ENCODE data around the gene CKAP4. TPM values are rescaled to one million over a fixed set of nuclear protein-coding genes. Genes with fewer than 3 reads are reported as not detected.

The CKAP4 gene
- total RNA-seq, 1 experiment from 2014 or later, result 62.4 TPM

GRCh38 chr12:106288101-106288493 is 40.3 kb upstream of the CKAP4 start:
- Histone ChIP-seq H3K23me2 (ENCODE audit: insufficient read length, low read depth, low read length, poor library complexity, severe bottlenecking) (no peaks in the 10 kb centered on the region), H3K14ac (ENCODE audit: insufficient read depth, low read length) (no peak overlapping the region), H4K8ac (replicated peaks; ENCODE audit: insufficient read length, low read depth, low read length) (no peak overlapping the region), H4K20me1 (ENCODE audit: control insufficient read depth, insufficient read depth, insufficient read length) (no peaks in the 10 kb centered on the region), H3K18ac (ENCODE audit: insufficient read length, low read depth, low read length) (no peak overlapping the region), H2BK15ac (ENCODE audit: low read depth, low read length) (no peak overlapping the region), H4K5ac (ENCODE audit: insufficient read length, low read depth, low read length) (no peak overlapping the region), H3K9ac (ENCODE audit: extremely low read depth, insufficient read length, low read length) (no peak overlapping the region), H3K79me1 (ENCODE audit: insufficient read depth, low read depth, low read length, poor library complexity, severe bottlenecking) (no peaks in the 10 kb centered on the region), H4K91ac (ENCODE audit: insufficient read length, low read depth, low read length) (no peak overlapping the region), H3T11ph (ENCODE audit: low read length) (no peak overlapping the region), H2BK120ac (ENCODE audit: low read depth, low read length, poor library complexity, severe bottlenecking) (no peak overlapping the region), H3K56ac (ENCODE audit: insufficient read length, low read depth, low read length) (no peak overlapping the region), H3K27me3 (ENCODE audit: insufficient read depth, low read length) (no peaks in the 10 kb centered on the region), H2AFZ (ENCODE audit: low read length) (no peak overlapping the region), H2BK12ac (ENCODE audit: insufficient read length, low read depth, low read length) (no peak overlapping the region), H3K4ac (ENCODE audit: low read depth, low read length) (no peak overlapping the region), H3K27ac (ENCODE audit: insufficient read length, low read depth, low read length) (no peak overlapping the region), H3K23ac (ENCODE audit: insufficient read length, low read depth, low read length) (no peak overlapping the region), H2BK5ac (ENCODE audit: insufficient read length, low read length) (no peak overlapping the region), H2AK5ac (ENCODE audit: insufficient read length, low read length) (no peak overlapping the region), H3K4me1 (ENCODE audit: insufficient read depth, low read length) (no peaks in the 10 kb centered on the region), H2BK20ac (ENCODE audit: low read depth, low read length, poor library complexity, severe bottlenecking) (no peak overlapping the region), H3K79me2 (ENCODE audit: insufficient read depth, low read length) (no peaks in the 10 kb centered on the region), H3K9me3 (ENCODE audit: control insufficient read depth, low read depth, low read length) (no peaks in the 10 kb centered on the region), H3K4me2 (ENCODE audit: insufficient read depth, insufficient read length, low read length) (no peak overlapping the region)
- DNase-seq, result no peak
- Mint-ChIP-seq H3K36me3 (ENCODE audit: insufficient read depth in 1 of 3, low read depth in 3 of 3) (no peaks in the 10 kb centered on the region), H3K4me1 (no peaks in the 10 kb centered on the region), H3K27ac (no peak overlapping the region), H3K9me3 (no peaks in the 10 kb centered on the region; a peak in 1 of 5 replicates), H3K27me3 (ENCODE audit: low read depth) (no peaks in the 10 kb centered on the region; the same call in 1 of the 2 replicates), H3K4me3 (no peak overlapping the region)
- no peak for TF ChIP-seq CTCF (conservative IDR thresholded peaks at IDR 0.05)
- whole genome bisulfite sequencing (ENCODE audit: extremely low coverage, insufficient read length, low lambda C conversion rate), result 100% methylated on average over 1 of the region's 1 CpG

All from H9 (cell line).